ENCODE measurements around the gene FCHSD2.

- no peak for TF ChIP-seq POLR2AphosphoS5 (IDR thresholded peaks at IDR 0.05)
- no peak for TF ChIP-seq CTCF (IDR thresholded peaks at IDR 0.05)
Measured at GRCh38 chr11:73077454-73077853, 64.7 kb downstream of the FCHSD2 start.

Data from upper lobe of left lung (tissue), 4 donors.